ENCODE data around the gene LAMTOR5.

- TF ChIP-seq CTCF (IDR thresholded peaks at IDR 0.05) (no peak), POLR2A (IDR thresholded peaks at IDR 0.05) (no peak)
Measured at GRCh38 chr1:110403805-110404204, 3.7 kb downstream of the LAMTOR5 start.
